NCI-H69 (cell line): Measurements from ENCODE around the gene ANO7.
"Not testable (repeated sequence)": the region's sequence is repeated elsewhere in the genome, so short reads cannot be mapped to it uniquely, and the experiment has no call there.

ENCODE experiments used
- DNase-seq: peaks from one replicate; lab custom pipeline; 2025; lab: John Stamatoyannopoulos, UW

ANO7 gene

DNA sequence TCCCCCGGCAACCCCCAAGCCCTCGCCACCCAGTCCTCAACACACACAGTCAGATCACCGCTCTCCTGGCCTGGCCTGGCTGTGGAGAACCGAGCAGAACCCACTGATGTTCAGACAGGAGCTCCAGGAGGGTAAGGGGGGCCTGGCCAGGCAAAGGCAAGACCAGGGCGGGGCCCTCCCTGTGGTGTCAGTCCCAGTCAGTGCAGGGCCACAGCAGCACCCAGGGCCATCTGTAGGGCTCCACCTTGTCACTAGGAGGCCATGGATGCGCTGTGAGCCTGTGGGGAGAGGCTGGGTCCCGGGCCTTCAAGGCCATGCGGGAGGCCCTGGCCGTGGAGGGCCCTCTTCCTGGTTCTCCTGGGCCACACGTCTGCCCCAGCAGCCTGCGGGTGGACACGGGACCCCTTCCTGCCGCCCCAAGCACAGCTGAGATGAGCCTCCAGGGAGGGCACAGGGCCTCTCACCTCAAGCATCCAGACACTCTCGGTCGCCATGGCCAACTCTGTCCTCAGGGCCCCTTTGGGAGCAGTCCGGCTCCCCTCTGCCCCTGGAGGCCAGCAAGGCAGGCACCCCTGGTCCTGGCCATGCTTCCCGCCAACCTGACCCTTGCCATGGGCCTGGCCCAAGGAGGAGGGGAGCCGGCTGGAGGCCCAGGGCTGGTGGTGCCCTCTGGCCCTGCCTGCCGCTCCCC is 2.0 kb downstream of the ANO7 start:
- no peak for DNase-seq

DNA sequence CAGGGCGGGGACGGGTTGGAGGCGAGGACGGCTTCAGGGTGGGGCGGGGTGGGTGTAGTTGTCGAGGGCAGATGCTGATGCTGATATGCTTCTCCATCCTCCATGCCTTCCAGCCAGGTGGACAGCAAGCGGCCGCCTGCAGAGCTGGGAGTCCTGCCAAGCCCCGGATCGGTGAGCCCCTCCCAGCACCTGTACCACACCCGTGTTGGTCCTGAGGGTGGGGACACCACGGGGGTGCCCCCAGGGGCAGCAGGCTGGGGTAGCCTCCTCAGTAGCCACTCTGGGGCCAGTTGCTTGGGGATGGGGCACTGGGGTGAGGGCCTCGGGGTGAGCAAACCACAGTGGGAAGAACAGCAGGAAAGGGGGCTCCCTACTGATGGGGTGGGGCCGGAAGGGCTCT is 2.6 kb downstream of the ANO7 start:
- peak; percentile 59 for DNase-seq

DNA sequence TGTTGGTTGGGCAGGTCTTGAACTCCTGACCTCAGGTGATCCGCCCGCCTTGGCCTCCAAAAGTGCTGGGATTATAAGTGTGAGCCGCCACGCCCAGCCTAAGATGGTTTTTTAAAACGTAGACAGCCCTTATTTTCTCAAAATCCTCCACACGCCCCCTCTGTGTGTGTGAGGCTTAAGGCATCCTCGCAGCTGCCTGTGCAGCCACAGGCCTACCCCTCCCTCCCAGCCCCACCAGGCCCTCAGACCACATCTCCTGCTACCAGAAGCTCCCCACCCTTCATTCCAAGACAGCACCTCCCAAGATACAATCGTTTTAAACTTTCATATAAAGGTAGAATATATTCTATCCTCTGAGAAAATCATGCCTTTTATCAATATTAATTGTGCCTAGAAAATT is 4.8 kb downstream of the ANO7 start:
- no peak for DNase-seq

DNA sequence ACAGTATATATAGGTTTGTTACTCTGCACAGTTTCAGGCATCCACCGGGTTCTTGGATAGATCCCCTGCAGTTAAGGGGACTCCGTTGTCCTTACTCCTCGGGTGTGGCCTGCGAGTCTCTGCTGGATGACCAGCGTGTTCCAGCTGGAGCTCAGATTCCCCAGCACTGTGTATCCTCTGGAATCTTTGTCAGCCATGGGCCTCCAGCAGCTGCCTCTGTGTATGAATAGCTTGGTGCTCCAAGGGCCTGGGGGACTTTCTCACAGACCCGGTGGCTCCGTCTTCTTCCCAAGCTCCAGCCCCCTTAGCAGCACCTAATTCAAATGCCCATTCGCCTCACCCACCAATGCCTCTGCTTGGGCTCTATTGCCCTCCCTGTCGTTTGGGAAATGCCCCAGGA is 6.3 kb downstream of the ANO7 start:
- no peak for DNase-seq

DNA sequence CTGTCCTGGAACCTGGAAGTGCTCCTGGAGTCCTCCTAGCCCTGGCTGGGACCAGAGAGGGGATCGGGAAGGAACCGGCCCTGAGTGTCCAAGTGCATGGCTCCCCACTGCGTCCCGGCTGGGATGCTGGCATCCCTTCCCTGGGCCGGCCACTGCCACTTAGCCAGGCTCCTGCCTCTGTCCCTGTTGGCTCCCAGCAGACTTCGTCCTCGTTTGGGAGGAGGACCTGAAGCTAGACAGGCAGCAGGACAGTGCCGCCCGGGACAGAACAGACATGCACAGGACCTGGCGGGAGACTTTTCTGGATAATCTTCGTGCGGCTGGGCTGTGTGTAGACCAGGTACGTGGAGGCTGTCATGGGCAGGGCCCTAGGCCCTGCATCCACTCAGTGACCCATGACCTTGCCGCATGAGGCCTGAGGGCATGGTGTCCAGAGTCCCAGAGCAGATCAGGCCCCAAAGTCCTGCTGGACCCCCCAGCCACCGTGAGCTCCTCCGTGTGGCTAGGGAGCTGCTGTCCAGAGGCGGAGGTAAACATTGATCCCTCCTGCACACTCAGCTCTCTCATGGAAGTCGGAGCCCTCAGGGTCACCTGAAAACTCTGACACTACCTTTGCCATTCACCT is 7.1 kb downstream of the ANO7 start:
- DNase-seq: no peak

DNA sequence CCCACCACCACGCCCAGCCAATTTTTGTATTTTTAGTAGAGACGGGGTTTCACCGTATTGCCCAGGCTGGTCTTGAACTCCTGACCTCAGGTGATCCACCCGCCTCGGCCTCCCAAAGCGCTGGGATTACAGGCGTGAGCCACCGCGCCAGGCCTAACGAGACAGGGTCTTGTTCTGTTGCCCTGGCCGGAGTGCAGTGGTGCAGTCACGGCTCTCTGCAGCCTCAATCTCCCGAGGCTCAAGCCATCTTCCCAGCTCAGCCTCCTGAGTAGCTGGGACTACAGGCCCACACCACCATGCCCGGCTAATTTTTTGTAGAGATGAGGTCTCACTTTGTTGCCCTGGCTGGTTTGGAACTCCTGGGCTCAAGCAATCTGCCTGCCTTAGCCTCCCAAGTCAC is 8.8 kb downstream of the ANO7 start:
- not testable (repeated sequence) for DNase-seq

DNA sequence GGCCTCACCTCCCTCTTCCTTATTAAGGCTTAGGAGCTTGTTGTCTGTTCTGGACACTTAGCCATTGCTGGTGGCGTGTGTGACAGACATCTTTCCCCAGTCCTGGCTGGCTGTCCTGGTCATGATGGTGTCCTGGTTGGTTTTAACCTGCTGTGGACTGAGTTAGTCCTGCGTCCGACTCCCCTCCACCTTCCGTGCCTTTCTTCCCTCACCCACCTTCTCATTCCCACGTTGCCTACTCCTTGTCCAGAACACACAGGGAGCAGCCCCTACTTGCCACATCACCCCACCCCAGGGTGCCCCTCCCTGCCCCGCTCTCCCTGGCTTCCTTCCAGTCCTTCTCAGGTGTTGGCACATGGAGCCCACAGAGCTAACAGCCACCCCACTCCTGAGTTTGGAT is 9.5 kb downstream of the ANO7 start:
- DNase-seq: no peak

DNA sequence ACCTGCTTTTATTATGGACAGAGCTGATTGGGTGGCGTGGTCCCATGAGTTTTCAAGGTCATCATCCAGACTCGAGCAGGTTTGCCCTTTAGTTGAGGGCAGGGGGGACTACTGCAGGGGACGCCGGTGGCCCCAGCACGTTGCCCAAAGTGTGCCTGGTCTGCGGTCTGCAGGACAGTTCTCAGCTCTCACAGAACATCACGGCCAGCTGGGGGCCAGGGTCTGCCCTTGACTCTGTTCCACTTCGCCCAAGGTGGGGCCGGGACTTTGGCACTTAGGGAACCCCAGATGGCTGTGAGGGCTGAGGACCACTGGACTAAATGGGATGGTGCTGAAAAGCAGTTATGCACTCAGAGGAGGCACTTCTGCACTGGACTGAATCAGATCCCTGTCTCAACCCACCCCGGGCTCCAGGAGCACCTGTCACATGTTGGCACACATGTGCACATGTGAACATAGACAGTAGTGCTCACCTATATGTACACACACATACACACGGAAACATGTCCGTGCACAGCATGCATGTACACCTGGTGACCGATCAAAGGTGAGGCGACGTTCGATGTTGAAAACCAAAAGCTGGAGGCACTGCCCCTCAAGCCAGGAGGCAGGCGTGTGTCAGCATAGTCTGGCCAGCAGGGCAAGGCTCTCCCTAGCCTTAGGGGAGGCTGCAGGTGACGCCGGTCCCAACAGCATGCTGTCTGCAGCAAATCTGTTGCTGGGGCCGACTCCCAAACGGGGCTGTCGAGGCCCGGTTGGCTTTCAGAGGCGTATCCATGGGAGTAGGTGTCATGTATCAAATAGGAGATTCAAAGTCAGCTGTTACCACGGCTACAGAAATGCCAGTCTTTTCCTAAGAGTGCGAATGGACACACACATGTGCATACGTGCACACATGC is 10.2 kb downstream of the ANO7 start:
- no peak for DNase-seq

DNA sequence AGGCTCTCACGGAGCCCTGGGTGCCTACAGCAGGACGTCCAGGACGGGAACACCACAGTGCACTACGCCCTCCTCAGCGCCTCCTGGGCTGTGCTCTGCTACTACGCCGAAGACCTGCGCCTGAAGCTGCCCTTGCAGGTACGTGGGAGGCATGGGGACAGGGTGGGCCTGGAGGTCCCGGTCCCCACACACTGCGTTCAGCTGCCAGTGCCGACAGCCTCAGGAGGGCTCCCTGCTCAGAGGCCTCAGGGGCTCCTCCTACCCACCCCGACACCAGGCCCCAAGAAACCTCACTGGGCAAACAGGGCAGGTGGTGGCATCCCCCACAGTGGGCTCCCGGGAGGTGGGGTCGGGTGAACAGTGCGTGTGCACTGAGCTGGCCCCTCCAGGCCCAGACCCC is 10.8 kb downstream of the ANO7 start:
- no peak for DNase-seq

DNA sequence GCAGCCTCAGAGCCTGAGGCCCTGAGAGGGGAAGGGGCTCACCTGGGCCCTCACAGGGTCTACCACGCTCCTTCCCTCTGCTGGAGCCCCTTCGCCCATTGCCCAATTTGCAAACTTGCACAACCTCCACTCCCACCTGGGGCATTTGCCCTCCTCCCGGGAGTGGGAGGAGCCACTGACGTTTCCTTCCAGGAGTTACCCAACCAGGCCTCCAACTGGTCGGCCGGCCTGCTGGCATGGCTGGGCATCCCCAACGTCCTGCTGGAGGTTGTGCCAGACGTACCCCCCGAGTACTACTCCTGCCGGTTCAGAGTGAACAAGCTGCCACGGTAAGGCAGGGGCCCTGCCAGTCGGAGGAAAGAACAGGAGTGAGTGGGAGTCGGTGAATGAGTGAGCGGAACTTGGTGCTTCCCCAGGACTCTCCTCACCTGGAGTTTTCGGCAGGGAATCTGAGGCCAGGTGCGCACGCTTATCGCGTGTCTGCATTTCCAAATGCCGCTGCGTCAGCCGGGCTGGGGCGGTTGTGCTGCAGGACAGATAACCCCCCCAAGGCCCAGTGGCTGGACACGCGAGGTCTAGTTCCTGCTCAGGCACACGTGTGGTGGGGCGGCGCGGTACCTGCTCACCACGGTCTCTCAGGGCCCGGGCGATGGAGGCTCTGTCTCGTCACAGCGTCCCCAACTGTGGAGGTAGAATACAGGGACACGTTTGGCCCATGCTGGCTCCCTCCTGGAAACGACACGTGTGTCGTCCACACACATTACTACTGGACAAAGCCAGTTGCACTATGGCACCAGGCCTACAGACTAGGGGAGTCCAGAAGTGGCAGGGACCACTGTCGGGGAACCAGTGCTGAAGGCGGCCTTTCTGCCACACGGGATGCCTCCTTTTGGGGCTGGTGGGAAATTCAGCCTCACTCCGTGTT is 11.7 kb downstream of the ANO7 start:
- no peak for DNase-seq

DNA sequence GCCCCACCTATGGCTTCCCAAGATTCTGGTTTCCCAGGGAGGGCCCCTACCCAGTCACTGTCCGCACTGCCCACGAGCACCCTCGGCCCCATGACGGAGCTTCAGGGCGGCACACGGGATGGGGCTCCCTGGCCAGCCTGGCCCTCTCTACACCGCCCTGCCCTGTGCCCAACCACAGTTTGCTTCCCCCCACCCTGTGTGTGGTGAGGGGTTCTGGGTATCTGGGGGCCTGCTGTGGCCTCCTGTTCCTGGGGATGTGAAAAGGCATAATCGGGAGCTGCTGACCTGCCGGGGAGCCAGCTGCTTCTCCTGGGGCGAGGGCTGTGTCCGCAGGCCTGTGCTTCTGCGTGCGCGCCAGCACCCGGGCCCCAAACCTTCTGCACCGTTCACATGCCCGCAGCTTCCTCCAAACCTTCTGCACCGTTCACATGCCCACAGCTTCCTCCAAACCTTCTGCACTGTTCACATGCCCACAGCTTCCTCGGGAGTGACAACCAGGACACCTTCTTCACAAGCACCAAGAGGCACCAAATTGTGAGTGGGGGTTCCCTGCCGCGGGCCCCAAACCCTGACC is 12.4 kb downstream of the ANO7 start:
- DNase-seq: no peak

DNA sequence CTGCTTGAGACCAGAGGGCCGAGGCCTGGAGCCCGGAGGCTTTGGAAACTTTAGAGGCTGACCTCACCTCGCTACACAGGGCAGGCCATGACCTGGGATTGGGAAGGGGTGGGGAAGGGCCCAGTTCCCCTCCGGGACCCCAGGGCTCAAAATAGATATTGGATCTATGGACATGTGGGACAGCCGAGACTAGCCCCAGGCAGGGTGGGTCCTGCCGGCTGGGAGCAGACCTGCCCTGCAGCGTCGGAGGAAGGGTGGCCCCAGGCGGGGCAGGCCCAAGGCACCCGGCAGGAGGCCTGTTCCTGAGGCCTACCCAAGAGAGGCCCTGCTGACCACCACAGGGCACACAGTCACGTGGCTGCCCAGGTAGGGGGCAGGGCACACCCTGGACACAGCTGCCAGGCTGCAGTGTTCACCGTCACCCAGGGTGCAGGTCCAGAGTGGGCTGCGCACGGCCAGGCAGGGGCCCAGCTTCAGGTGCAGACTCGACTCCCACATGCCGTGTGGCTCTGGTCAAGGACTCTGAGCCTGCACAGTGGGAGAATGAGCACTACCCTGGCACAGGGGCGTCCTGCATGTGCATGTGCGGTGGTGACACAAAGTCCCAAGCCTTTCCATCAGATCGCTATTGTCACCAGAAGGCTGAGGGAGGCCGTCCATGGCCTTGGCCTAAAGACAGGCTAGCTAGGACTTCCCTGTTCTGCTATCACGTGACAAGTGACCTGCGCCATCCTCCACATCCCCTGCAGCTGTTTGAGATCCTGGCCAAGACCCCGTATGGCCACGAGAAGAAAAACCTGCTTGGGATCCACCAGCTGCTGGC is 13.2 kb downstream of the ANO7 start:
- DNase-seq: no peak

DNA sequence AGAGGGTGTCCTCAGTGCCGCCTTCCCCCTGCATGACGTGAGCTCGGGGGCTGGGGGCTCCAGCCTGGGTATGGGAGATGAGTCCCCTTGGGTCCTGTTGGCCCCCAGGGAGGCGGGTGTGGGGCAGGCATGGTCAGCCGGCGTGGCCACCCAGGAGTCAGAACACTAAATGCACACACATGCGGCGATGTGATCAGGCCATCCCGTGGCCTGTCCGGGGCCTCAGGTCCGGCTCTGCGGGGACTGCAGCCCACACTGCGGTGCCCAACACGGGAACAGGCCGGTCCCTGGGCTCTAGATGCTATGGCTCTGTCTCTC is 13.8 kb downstream of the ANO7 start:
- no peak for DNase-seq

DNA sequence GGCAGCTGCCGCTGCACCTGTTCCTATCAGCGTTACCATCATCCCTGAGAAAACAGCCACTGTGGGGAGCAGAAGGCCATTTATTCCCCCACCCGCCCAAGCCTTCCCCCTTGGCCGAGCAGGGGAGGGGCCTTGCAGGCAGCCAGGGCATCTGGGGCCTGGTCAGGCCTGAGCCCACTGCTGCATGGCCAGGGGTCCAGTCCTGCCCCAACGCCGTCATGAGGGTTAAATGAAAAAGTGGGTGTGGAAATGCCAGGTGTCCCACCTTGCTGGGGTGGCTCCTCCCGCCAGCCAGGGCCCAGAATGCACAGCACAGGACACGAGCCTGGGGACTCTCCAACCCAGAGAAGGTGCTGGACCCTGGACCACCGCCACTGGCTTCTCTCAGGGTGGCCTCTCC is 14.2 kb downstream of the ANO7 start:
- no peak for DNase-seq

DNA sequence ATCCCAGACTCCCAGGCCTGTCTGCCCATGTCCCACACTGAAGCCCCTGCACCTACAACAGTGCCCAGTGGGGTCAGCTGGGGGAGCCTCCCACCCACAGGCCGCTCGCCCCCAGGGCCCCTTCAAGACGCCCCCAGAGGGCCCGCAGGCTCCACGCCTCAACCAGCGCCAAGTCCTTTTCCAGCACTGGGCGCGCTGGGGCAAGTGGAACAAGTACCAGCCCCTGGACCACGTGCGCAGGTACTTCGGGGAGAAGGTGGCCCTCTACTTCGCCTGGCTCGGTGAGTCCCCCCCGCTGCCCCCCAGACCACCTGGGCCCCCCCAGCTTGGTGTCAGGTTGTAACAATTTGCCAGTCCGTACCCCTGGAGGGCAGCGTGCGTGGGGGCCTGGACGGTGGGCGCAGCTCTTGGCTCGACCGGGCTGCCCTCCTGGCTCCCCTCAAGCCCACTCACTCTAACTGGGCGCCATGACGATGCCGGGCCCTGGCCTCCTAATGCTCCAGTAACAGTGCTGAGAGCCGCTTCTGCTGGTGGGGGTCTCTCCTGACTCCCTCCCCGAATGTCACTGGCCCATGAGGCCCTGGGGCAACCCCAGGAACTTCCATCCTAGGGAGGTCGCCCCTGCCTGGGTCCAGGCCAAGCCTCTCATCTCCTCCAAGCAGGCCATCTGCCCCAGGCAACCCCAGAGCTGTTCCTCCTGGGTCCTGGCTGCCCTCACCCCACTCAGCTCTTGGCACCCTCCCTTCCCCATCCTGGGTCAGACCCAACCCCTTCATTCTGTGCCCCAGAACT is 14.9 kb downstream of the ANO7 start:
- no peak for DNase-seq

DNA sequence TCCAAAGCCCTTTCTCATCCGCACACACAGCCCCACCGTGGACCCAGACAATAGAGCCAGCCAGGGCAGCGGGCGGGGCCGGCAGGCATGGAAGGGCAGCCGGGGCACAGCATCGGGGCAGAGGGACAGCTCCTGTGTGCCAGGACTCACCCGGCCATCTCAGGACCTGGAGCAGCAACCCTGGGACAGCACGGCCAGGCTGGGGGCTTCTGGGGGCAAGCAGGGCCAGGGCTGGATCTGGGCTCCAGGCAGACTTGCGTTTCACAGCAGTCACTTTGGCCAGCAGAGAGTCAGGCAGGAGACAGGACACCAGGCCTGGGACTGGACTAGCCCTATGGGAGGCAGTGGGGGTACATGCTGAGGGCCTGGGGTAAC is 15.5 kb downstream of the ANO7 start:
- DNase-seq: no peak

DNA sequence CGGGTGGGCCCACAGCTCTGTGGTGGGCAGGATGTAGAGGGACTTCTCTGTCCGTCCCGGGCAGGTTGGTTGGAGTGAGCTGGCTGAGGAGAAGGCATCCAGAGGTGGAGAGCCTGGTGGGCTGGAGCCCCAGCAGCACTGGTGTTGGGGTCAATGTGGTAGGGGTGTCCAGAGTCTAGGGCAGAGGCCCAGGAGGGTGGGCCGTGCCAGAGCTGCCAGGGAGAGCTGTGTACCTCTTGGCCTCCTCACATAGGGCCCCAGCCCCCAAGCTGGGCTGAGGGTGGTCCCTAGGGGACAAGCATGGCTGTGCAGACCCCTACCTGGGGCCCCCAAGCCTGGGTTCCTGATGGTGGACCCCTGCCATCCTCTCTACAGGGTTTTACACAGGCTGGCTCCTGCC is 16.0 kb downstream of the ANO7 start:
- no peak for DNase-seq

DNA sequence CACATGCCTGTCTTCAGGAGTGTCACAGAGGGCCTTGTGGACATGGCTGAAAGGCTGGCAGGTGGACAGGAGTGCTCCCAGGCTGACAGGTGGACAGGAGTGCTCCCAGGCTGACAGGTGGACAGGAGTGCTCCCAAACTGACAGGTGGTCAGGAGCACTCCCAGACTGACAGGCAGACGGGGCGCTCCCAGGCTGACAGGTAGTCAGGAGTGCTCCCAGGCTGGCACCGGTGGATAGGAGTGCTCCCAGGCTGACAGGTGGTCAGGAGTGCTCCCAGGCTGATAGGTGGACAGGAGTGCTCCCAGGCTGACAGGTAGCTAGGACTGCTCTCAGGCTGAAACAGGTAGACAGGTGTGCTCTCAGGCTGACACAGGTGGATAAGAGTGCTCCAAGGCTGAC is 16.6 kb downstream of the ANO7 start:
- no peak for DNase-seq

DNA sequence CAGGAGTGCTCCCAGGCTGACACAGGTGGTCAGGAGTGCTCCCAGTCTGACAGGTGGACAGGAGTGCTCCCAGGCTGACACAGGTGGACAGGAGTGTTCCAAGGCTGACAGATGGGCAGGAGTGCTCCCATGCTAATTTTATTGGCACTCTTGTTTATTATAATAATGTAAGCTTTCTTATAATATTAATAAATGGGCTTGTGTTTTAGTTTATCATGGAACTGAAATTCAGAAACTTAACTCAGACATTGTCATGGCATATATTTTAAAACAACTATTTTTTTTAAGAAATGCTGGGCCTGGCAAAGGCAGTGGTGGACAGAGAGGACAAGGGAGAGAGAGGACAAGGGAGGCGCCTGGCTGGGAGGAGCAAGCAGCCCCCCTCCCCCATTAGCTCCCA is 18.7 kb downstream of the ANO7 start:
- no peak for DNase-seq

DNA sequence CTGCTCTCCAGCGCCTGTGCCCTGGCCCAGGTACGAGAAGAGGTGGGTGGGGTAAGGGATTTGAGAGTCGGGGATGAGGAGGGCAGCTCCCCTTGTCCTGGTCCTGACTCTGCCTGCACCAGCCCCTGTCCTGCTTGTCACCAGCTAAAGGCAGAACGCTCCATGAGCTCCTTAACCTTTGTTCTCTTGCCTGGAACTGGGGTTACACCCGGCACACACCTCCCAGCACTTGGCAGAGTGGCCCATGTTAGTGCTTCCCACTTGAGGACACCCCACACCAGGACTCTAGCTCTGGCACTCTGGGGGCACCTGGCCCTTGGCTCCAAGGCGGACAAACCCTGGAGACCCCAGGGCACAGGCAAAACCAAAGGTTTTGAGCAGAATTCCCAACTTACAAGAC is 19.2 kb downstream of the ANO7 start:
- DNase-seq: no peak
